ENCODE measurements around the gene HKDC1. TPM values are rescaled to one million over a fixed set of nuclear protein-coding genes. Genes with fewer than 3 reads are reported as not detected.

Gene HKDC1
- total RNA-seq, 8 experiments from 2014 or later, result 0.04 to 4.6 (median 0.78) TPM; not detected in 2

DNA sequence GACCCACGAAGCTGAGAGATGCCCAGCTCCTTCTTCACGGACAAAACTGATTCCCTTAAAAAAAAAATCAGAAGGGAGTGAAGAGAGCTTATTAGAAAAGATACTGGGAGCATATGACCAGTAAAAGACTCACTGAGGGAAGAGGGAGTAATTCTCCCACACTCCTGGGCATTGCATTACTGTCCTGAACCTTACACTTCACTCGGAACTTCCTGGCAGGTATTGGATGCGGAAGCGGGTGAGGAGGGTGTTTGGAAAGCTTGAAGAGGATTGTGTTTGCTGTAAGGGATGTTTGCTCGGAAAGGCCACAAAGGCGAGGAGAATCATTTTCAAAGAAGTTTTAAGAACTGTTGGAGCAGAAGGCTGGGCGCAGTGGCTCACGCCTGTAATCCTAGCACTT lies 375 bp downstream of the HKDC1 start:
- ATAC-seq (replicated peaks in 6 of 8), result no peak
- H3K4me1 ChIP-seq (replicated peaks in 1 of 2), result peaks cover 9 to 13% of the 10 kb centered on the region in 2 donors
- in situ Hi-C loops (cut with MboI; ENCODE audit: low pct_unique_long_range_greater_than_20kb in 2 of 9, low sequenced_read_pairs in 9 of 9, unreplicated experiment in 9 of 9), result loop anchor here in 2 of 9 experiments (10.0 to 25.0 kb wide), 2 partner anchors 174 to 417 kb away; partner anchors contain the start of gene FAM241B (in 1 of the 2)

DNA sequence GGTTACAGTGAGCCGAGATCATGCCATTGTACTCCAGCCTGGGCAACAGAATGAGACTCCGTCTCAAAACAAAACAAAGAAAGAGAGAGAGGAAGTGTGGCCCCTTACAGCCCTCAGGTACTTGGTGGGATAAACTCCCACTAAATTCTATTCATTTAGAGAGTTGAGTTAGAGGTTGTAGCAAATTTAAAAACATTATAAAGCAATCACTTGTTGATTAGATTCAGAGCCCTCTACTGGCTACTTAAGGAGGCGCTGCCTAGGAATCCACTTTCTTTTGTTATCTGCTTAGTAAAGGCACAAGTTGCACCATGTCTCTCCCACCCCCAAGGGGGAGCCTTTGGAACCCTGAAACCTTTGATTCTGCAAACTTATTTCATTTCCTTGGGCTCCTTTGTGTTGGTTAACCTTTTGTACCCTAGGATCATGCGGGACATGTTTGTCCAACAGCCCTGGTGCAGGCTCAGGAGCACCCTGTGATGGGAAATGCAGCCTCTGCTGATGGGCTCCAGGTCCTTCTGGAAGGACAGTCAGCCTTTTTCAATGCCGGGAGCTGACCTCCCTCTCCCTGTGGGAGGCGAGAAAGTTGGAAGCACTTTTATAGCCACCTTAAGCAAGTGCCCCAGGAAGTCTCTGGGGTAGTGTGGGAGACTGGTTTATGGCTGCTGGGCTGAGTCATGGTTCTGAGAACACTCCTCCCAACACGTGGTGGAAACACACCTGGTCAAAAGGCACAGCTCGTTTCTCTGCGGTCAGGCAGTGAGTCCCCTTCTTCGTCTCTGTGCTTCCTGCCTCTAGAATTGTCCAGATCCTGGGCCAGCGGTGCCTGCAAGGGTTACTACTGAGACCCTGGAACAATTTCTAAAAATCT lies 2.3 kb downstream of the HKDC1 start:
- ATAC-seq (replicated peaks in 6 of 8), result peak in 7 of 8 experiments; percentile 38 to 91 (median 46)
- Histone ChIP-seq H3K4me1 (replicated peaks in 1 of 2) (peaks cover 4 to 11% of the 10 kb centered on the region in 2 donors), H3K4me3 (no peak overlapping the region), H3K27ac (no peak overlapping the region)
- in situ Hi-C loops (cut with MboI; ENCODE audit: low pct_unique_long_range_greater_than_20kb in 2 of 9, low sequenced_read_pairs in 9 of 9, unreplicated experiment in 9 of 9), result loop anchor here in 2 of 9 experiments (10.0 to 25.0 kb wide), 2 partner anchors 172 to 415 kb away; partner anchors contain the start of gene FAM241B (in 1 of the 2)
- 17 to 90% (median 60%) methylated on average over 1 to 6 of the region's 11 CpGs; no CpG with 5 or more reads in 3 of the 10 experiments for WGBS, 10 experiments

More for the DNA sequence above, 375 bp downstream of the HKDC1 start:
- no peak overlapping the region for H3K4me3 ChIP-seq
- H3K27ac ChIP-seq, result no peak overlapping the region
- WGBS, 10 experiments, result 56 to 100% (median 98%) methylated on average over 1 to 7 of the region's 9 CpGs; no CpG with 5 or more reads in 1 of the 10 experiments

DNA sequence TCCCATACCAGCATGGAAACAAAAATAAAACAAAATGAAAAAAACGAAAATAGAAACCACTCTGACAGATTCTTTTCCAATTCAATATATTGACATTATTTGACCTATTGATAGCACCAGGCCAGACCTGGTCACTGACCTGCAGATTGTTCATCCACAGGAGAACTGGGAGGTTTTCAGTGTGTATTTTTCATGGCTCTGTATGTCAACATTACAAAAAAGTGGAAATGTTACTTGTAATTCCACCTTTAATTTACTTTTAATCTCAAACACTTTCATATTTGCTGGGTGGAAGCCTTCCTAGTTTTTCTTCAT lies 2.9 kb downstream of the HKDC1 start:
- in situ Hi-C loops (cut with MboI; ENCODE audit: low pct_unique_long_range_greater_than_20kb in 2 of 9, low sequenced_read_pairs in 9 of 9, unreplicated experiment in 9 of 9), result loop anchor here in 2 of 9 experiments (10.0 to 25.0 kb wide), 2 partner anchors 172 to 414 kb away; partner anchors contain the start of gene FAM241B (in 1 of the 2)
- Histone ChIP-seq H3K4me1 (replicated peaks in 1 of 2) (peaks cover 4 to 9% of the 10 kb centered on the region in 2 donors), H3K4me3 (no peak overlapping the region), H3K27ac (no peak overlapping the region)
- ATAC-seq (replicated peaks in 6 of 8), result no peak
- WGBS, 10 experiments, result 0 to 40% (median 9%) methylated on average over 1 of the region's 1 CpG; no CpG with 5 or more reads in 4 of the 10 experiments

DNA sequence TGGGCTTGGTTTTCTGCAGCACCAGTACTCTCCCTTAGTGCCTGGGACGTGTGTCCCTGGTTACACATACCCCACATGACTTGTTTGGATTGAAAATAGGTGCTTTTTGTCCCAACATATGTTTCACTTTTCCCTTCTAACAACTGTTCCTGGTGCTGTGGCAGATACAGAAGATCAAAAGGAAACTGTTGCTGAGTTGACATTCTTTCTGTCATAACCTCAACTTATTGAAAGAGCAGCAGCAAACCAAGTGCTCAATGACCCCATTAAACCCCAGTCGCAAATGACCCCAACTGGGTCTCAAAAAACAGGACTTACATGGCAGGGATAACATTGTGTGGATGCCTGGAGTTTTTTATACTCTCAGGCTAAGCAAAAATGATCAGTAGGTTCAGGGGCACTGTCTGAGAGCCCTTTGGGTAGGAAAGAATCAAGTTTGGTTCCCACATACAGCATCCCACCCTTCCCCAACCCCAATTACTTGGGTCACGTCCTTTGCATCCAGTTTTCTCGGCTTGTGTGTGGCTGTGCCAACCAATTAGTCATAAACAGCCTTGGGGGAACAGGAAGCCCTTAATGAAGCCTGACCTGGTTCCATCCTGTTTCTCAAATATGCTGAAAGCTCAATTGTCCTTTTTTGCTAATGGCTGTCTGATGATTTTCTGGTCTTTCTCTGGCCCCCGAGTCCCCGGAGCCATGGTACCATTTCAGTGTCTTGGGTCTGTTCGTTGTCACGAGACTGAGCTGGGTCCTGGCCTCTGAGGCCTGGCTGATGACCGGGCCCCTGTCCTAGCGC lies 4.9 kb downstream of the HKDC1 start:
- no peak overlapping the region for H3K4me3 ChIP-seq
- peak in 1 of 8 experiments; percentile 18 for ATAC-seq (replicated peaks in 6 of 8)
- H3K4me1 ChIP-seq (replicated peaks in 1 of 2), result peaks cover 4 to 9% of the 10 kb centered on the region in 2 donors
- 0 to 92% (median 80%) methylated on average over 1 to 10 of the region's 10 CpGs; no CpG with 5 or more reads in 1 of the 10 experiments for WGBS, 10 experiments
- H3K27ac ChIP-seq, result peak overlapping the region in 1 of 2 donors; percentile 36
- in situ Hi-C loops (cut with MboI; ENCODE audit: low pct_unique_long_range_greater_than_20kb in 2 of 9, low sequenced_read_pairs in 9 of 9, unreplicated experiment in 9 of 9), result loop anchor here in 3 of 9 experiments (10.0 to 25.0 kb wide), 3 partner anchors 162 to 412 kb away; partner anchors contain the start of gene FAM241B (in 1 of the 3)

DNA sequence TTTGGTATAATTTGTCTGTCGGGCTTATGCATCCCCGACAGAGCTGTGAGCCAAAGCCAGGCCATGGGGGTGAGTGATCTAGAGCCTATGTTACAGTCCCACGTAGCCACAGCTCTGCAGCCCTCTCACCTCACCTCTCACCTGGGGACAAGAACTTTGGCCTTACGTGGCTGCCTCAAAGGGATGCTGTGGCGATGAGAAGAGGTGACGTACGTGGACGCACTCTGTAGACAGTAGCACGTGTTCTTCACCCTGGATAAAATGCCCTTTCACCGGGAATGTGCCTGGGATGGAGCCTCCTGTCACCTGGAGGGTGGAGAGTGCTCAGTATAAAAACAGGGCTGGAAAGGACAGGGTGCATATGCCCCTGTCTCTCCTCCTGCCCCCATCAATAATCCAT lies 5.5 kb downstream of the HKDC1 start:
- in situ Hi-C loops (cut with MboI; ENCODE audit: low pct_unique_long_range_greater_than_20kb in 2 of 9, low sequenced_read_pairs in 9 of 9, unreplicated experiment in 9 of 9), result loop anchor here in 2 of 9 experiments (10.0 to 25.0 kb wide), 2 partner anchors 162 to 169 kb away; no protein-coding TSS in a partner anchor
- H3K4me3 ChIP-seq, result no peak overlapping the region
- WGBS, 10 experiments, result 63 to 89% (median 80%) methylated on average over 2 to 8 of the region's 10 CpGs; no CpG with 5 or more reads in 7 of the 10 experiments
- H3K27ac ChIP-seq, result peak overlapping the region in 1 of 2 donors; percentile 36
- H3K4me1 ChIP-seq (replicated peaks in 1 of 2), result peaks cover 4 to 9% of the 10 kb centered on the region in 2 donors
- peak in 2 of 8 experiments; percentile 25 to 46 for ATAC-seq (replicated peaks in 6 of 8)

DNA sequence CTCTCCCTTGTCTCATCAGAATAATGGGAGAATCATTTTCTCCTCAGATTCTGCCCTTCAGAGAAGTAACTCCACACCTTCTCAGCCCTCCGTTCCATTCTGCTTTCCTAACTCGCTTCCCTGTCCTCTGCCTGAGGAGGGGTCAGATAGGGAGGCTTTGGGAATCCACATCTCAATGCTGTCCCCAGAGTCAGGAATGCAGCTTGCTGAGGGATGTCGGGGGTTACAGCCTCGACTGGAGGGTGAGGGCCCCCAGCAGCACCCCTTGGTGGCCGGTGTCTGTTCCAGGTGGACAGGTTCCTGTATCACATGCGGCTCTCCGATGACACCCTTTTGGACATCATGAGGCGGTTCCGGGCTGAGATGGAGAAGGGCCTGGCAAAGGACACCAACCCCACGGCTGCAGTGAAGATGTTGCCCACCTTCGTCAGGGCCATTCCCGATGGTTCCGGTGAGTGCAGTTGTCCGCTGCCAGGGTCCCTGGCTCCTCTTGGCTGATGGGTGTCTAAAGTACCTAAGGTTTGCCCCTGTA lies 6.9 kb downstream of the HKDC1 start:
- H3K4me1 ChIP-seq (replicated peaks in 1 of 2), result peaks cover 4 to 9% of the 10 kb centered on the region in 2 donors
- no peak overlapping the region for H3K4me3 ChIP-seq
- in situ Hi-C loops (cut with MboI; ENCODE audit: low pct_unique_long_range_greater_than_20kb in 2 of 9, low sequenced_read_pairs in 9 of 9, unreplicated experiment in 9 of 9), result loop anchor here in 2 of 9 experiments (10.0 to 25.0 kb wide), 2 partner anchors 160 to 168 kb away; no protein-coding TSS in a partner anchor
- no peak overlapping the region for H3K27ac ChIP-seq
- 60 to 90% (median 79%) methylated on average over 1 to 8 of the region's 14 CpGs; no CpG with 5 or more reads in 5 of the 10 experiments for WGBS, 10 experiments
- ATAC-seq (replicated peaks in 6 of 8), result no peak

DNA sequence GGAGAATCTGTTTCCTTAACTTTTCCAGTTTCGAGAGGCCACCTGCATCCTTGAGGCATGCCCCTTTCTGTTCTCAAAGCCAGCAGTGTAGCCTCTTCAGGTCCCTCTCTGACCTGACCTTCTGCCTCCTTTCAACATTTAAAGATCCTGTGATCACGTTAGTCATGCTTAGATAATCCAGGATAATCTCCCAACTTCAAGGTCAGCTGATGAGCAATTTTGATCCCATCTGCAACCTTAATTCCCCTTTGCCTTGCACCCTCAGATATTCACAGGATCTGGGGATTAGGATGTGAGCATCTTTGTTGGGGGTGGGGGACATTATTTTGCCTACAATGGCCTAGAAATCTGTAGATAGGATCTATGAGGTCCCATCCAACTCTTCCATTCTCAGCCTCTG lies 8.0 kb downstream of the HKDC1 start:
- 29 to 100% (median 73%) methylated on average over 1 to 2 of the region's 2 CpGs; no CpG with 5 or more reads in 2 of the 10 experiments for WGBS, 10 experiments
- Histone ChIP-seq H3K4me3 (no peak overlapping the region), H3K27ac (no peak overlapping the region), H3K4me1 (replicated peaks in 1 of 2) (peaks cover 4 to 9% of the 10 kb centered on the region in 2 donors)
- ATAC-seq (replicated peaks in 6 of 8), result no peak
- in situ Hi-C loops (cut with MboI; ENCODE audit: low pct_unique_long_range_greater_than_20kb in 2 of 9, low sequenced_read_pairs in 9 of 9, unreplicated experiment in 9 of 9), result loop anchor here in 2 of 9 experiments (10.0 to 25.0 kb wide), 2 partner anchors 159 to 167 kb away; no protein-coding TSS in a partner anchor

DNA sequence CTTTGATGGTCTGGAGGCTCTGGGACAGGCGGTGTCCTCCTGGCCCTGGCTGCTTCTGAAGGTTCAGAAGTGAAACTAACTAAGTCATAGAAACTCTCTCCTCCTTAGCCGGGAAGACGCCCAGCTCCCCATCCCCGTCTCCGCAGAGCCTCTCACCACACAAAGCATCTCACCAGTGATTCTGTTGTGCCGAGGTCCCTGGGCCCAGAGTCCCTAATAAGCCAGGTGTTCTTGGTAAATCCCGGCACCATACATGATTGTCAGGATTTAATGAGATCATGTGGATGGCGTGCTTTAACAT lies 9.4 kb downstream of the HKDC1 start:
- H3K27ac ChIP-seq, result no peak overlapping the region
- peaks cover 4 to 9% of the 10 kb centered on the region in 2 donors for H3K4me1 ChIP-seq (replicated peaks in 1 of 2)
- no peak overlapping the region for H3K4me3 ChIP-seq
- ATAC-seq (replicated peaks in 6 of 8), result peak in 1 of 8 experiments; percentile 16
- in situ Hi-C loops (cut with MboI; ENCODE audit: low pct_unique_long_range_greater_than_20kb in 2 of 9, low sequenced_read_pairs in 9 of 9, unreplicated experiment in 9 of 9), result loop anchor here in 2 of 9 experiments (10.0 to 25.0 kb wide), 2 partner anchors 158 to 165 kb away; no protein-coding TSS in a partner anchor
- WGBS, 10 experiments, result 68 to 100% (median 90%) methylated on average over 1 to 5 of the region's 8 CpGs; no CpG with 5 or more reads in 4 of the 10 experiments

DNA sequence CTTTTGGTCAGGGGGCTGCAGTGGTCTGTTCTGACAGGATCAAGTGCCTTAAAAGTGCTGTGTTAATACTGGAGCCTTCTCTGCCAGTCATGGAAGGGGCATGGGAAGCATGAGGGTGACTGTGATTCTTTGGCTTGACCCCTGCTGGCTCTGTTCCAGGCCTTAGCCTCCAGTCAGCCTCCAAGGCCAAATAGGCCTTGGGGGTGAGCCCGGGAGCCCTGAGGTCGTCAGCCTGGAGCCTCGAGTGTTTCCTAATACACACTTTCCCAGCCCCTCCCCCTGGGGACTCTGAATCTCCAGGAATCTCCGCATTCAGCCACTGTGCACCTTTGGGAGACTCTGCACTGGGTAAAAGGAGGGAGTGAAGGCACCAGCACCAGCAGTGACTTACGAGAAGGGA lies 10.0 kb downstream of the HKDC1 start:
- no peak overlapping the region for H3K4me3 ChIP-seq
- H3K27ac ChIP-seq, result no peak overlapping the region
- WGBS, 10 experiments, result 0 to 100% (median 83%) methylated on average over 1 to 2 of the region's 5 CpGs; no CpG with 5 or more reads in 7 of the 10 experiments
- in situ Hi-C loops (cut with MboI; ENCODE audit: low pct_unique_long_range_greater_than_20kb in 2 of 9, low sequenced_read_pairs in 9 of 9, unreplicated experiment in 9 of 9), result loop anchor here in 7 of 9 experiments (10.0 to 25.0 kb wide), 4 partner anchors 155 to 175 kb away; no protein-coding TSS in a partner anchor
- no peak for ATAC-seq (replicated peaks in 6 of 8)
- H3K4me1 ChIP-seq (replicated peaks in 1 of 2), result peaks cover 4 to 8% of the 10 kb centered on the region in 2 donors

DNA sequence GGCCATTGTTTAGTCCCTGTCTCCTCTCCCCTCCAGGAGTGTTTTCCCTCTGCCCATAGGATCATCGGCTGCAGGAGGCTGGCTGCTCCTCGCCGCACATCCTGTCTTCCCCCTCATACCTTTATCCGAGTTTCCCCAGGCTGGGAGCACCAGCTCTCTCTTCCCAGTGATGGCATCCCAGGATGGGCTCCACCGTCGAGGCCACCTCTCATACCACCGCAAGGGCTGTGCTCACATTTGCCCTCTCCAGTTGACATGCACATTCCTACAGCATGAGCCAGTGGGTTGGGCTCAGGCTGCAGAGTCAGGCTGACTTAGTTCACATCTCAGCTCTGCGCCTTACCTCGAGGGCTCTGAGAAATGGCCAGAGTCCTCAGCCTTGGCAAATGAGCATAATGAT lies 12.1 kb downstream of the HKDC1 start:
- WGBS, 10 experiments, result 40 to 85% (median 65%) methylated on average over 1 to 4 of the region's 9 CpGs; no CpG with 5 or more reads in 4 of the 10 experiments
- H3K27ac ChIP-seq, result no peak overlapping the region
- no peak overlapping the region for H3K4me3 ChIP-seq
- H3K4me1 ChIP-seq (replicated peaks in 1 of 2), result no peaks in the 10 kb centered on the region
- ATAC-seq (replicated peaks in 6 of 8), result peak in 5 of 8 experiments; percentile 52 to 100 (median 61)
- in situ Hi-C loops (cut with MboI; ENCODE audit: low pct_unique_long_range_greater_than_20kb in 2 of 9, low sequenced_read_pairs in 9 of 9, unreplicated experiment in 9 of 9), result loop anchor here in 7 of 9 experiments (10.0 to 25.0 kb wide), 4 partner anchors 153 to 173 kb away; no protein-coding TSS in a partner anchor

DNA sequence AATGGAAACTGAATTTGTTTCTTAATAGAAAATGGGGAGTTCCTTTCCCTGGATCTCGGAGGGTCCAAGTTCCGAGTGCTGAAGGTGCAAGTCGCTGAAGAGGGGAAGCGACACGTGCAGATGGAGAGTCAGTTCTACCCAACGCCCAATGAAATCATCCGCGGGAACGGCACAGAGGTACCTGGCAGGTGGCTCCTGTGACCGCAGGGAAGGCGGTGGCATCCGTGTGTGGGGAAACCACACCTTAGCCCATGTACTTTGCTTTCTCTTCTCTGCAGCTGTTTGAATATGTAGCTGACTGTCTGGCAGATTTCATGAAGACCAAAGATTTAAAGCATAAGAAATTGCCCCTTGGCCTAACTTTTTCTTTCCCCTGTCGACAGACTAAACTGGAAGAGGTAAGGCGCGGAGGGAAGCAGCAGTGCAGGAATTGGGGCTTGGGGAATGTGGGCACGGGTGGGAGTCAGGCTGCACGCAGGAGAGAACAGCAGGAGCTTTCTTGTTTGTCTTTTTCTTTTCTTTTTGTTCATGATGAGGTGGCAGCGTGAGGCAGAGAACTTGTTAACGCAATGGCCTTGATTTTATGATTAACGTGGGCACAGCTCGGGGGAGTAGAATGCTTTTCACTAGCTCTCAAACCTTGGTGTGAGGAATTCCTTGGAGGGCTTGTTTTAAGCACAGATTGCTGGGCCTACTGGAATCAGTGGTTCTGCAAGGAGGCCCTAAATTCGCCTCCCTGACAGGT lies 12.8 kb downstream of the HKDC1 start:
- ATAC-seq (replicated peaks in 6 of 8), result no peak
- 60 to 100% (median 81%) methylated on average over 1 to 16 of the region's 22 CpGs; no CpG with 5 or more reads in 1 of the 10 experiments for WGBS, 10 experiments

More for the DNA sequence above, 12.8 kb downstream of the HKDC1 start:
- Histone ChIP-seq H3K27ac (no peak overlapping the region), H3K4me1 (replicated peaks in 1 of 2) (peaks cover 0 to 3% of the 10 kb centered on the region in 2 donors), H3K4me3 (no peak overlapping the region)
- in situ Hi-C loops (cut with MboI; ENCODE audit: low pct_unique_long_range_greater_than_20kb in 2 of 9, low sequenced_read_pairs in 9 of 9, unreplicated experiment in 9 of 9), result loop anchor here in 7 of 9 experiments (10.0 to 25.0 kb wide), 4 partner anchors 152 to 172 kb away; no protein-coding TSS in a partner anchor
